GM21529 (cell line): ENCODE measurements around the gene MAPRE2.
"Not testable (repeated sequence)": the region's sequence is repeated elsewhere in the genome, so short reads cannot be mapped to it uniquely, and the experiment has no call there.

Experiments used
- ATAC-seq: cut with Tn5 transposase; IDR thresholded peaks from one replicate; pipeline ENCODE4 v1.9.1; 2021; ENCODE audit not compliant: unreplicated experiment

The MAPRE2 gene

DNA sequence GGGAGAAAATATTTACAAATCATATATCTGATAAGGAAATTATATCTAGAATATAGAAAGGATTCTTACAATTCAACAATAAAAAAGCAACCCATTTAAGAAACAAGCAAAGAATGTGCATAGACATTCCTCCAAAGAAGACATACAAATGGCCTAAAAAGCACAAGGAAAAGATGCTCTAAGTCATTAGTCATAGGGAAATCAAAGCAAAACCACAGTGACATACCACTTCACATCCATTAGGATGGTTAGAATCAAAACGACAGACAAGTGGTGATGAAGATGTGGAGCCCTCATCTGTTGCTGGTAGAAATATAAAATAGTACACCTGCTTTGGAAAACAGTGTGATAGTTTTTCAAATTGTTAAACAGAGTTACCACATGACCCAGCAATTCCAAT lies 48.2 kb downstream of the MAPRE2 start:
- no peak for ATAC-seq

DNA sequence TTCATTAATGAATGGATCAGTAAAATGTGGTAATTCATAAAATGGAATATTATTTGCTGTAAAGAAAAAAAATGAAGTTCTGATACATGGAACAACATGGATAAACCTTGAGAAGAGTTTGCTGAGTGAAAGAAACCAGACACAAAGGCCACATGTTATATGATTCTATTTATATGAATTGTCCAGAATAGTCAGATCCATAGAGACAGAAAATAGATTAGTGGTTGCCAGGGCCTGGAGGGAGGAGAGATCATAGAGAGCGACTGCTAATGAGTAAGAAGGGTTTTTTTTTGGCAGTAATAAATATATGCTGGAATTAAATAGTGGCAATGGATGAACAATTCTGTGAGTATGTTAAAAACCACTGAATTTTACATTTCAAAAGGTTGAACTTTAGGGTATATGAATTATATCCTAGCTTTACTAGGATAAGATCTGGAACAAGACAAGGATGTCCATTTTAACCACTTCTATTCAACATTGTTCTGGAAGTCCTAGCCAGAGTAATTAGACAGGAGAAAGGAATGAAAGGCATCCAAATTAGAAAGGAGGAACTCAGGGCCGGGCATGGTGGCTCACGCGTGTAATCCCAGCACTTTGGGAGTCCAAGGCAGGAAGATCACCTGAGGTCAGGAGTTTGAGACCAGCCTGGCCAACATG lies 48.8 kb downstream of the MAPRE2 start:
- ATAC-seq: no peak

- ATAC-seq: no peak
These were observed 50.6 kb downstream of the MAPRE2 start for GRCh38 chr18:35091841-35092240.

DNA sequence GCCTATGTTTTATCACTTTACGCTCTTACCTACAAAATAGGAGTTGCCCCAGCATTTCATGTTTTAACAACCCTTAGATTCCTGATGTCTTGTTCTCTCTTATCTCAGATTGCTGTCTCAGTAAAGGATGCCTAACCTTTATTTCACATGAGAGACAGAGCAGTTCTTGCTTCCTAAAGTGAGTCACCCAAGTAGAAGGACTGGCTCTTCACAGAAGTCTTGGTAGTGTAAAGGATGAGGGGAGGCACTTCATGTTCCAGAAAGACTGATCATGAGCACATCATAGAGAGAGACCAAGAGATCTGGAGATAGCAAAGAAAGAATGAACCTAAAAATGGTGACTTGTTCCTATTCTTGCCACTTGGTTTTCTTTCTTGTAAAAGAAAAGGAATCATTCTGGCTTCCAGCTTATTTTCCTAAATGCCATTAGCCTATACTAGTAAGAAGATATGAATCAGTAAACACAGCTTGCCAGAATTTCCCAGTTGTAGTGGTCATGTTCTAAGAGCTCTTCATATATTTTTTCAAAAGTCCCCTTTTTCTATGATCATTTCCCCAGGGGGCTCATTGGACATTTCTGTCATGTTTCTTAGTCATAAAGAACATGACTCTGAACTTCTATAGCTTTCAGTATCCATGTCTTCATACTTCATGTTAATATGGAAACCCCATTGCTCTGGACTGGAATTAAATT lies 54.9 kb downstream of the MAPRE2 start:
- peak; percentile 81 for ATAC-seq

DNA sequence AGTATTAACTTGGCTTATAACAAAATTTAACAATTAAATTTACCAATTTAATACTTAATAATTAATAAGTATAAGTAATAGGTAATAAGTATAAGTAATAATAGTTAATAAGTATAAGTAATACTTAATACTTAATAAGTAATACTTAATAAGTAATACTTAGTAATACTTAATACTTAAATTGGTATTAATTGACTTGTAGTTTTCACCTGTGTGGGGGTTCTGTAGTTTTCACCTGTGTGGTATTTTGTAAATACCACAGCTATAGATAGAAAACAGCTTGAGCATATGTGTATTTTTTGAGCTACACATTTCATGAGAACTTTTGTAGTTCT lies 55.4 kb downstream of the MAPRE2 start:
- ATAC-seq: no peak

GRCh38 chr18:35097195-35097594 lies 56.0 kb downstream of the MAPRE2 start:
- no peak for ATAC-seq

DNA sequence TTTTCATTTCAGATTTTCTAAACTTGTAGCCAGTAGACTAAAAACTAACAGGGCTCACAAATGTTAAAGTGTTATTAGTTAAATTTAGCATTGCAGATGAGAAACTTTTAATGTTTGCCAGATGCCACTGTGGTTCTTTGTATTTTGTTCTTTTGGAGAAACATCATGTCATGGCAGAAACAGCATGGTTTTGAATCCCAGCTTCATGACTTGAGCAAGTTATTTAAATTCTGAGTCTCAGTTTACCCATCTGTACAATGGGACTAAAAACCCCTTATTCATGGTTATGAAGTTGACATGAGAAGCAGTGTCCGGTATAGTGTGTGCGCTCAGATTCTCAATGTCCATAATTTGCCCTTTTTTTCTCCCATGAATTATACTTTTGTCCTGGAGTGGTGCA lies 56.5 kb downstream of the MAPRE2 start:
- no peak for ATAC-seq

GRCh38 chr18:35099911-35100310 lies 58.7 kb downstream of the MAPRE2 start:
- ATAC-seq: no peak

GRCh38 chr18:35104391-35105051 lies 63.3 kb downstream of the MAPRE2 start:
- ATAC-seq: no peak

DNA sequence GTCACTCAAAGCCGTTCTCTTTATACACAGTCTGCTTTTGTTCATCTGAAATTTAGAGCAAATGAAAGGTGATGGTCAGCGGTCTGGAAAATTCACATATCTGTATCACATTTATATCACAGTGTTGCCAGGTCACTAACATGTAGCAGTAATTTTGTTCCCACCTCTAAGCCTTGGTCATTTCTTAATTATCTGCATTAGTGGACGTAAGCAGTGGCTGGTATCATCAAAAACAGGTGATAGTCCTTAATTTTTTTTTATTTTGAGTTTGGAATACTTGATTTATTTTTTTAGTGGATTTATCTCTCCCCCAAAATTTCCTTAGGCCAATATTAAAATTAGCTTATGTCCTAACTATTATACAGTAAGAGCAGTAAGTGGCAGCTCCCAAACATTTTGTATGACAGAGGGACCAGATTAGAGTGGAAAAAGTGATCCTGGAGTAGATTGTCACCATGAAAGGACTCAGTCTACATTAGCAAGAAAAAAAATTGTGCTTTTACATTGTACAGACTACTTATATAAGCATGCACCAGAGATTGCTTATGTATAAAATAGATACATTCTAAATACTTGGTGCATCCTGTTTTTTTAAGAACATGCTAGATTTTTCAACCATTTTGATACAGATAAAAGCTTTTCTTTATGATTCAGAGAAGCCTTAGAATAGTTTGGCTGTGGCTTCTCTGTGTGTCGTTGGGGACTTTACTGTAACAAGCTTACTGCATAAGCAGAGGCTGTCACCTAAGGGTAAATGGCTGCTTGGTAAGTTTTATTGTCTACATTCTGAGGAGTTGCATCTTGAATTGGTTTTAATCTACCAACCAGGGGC lies 65.0 kb downstream of the MAPRE2 start:
- ATAC-seq: no peak

DNA sequence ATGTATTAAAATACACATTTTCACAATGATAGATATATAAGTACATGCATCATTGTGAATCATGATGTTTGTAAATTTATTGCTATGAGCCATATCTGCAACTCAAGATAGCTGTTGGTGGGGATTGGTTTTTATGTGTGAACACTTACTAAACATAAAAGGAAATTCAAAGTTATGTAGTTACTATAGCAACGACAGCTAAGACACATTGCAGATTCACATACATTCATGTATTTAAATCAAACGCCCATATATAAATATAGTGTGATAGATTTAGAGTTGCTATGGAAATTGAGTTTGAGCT lies 65.6 kb downstream of the MAPRE2 start:
- no peak for ATAC-seq

- no peak for ATAC-seq
These were observed 66.0 kb downstream of the MAPRE2 start for GRCh38 chr18:35107216-35107615.

DNA sequence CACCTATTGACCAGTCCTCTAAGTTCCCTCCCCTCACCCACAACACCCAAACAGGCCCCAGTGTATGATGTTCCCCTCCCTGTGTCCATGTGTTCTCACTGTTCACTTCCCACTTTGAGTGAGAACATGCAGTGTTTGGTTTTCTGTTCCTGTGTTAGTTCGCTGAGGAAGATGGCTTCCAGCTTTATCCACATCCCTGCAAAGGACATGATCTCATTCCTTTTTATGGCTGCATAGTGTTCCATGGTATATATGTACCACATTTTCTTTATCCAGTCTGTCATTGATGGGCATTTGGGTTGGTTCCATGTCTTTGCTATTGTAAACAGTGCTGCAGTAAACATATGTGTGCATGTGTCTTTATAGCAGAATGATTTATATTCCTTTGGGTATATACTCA lies 66.9 kb downstream of the MAPRE2 start:
- ATAC-seq: not testable (repeated sequence)

DNA sequence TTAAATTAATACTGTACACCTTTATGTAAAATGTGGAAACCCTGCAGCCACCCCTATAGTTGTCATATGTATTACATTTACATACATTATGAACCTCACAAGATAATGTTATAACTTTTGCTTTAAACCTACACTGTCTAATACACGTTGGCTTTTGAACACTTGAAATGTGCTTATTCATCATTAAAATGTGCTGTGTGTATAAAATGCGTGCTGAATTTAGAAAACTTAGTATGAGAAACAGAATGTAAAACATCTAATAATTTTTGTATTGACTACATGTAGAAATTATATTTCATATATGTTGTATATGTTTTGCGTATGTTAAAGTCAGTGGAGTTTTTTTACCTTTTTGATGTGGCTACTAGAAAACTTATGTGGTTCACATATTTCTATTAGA lies 68.8 kb downstream of the MAPRE2 start:
- no peak for ATAC-seq

DNA sequence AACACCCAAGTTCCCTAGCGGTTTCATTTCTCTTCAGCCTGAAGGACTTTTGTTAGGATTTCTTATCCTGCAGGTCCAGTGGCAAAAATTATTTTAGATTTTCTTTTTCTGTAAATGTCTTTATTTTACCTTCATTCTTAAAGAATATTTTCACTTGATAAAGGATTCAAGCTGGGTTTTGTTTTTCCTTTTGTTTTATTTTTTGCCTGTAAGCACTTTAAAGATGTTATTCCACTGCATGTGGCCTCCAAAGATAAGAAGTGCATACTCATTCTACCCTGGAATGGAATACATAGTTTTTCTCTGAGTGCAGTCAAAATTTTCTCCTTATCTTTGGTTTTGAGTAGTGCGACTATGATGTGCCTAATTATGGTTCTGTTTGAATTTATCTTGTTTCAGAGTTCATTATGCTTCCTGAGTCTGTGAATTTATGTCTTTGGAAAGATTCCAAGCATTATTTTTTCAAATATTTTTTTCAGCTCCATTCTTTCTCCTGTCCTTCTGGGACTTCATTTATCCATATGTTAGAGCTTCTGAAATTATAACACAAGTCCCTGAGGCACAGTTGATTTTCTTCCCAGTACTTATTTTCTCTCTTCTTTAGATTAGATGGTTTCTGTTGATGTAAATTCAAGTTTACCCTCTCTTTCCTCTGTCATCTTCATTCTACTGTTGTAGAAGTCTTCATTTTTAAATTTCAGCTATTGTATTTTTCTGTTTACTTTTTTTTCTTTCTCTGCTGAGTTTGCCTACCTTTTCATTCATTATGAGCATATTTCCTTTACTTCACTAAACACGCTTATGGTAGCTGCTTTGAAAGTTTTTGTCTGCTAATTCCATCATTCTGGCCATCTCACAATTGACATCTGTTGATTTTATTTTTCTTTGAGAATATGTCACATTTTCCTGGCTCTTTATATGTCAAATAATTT lies 69.6 kb downstream of the MAPRE2 start:
- ATAC-seq: no peak

- no peak for ATAC-seq
These were observed 71.5 kb downstream of the MAPRE2 start for GRCh38 chr18:35112696-35113095.

- ATAC-seq: no peak
These were observed 73.1 kb downstream of the MAPRE2 start for GRCh38 chr18:35114305-35114704.

GRCh38 chr18:35116784-35117318 lies 75.6 kb downstream of the MAPRE2 start:
- ATAC-seq: no peak

GRCh38 chr18:35117372-35117771 lies 76.2 kb downstream of the MAPRE2 start:
- no peak for ATAC-seq

DNA sequence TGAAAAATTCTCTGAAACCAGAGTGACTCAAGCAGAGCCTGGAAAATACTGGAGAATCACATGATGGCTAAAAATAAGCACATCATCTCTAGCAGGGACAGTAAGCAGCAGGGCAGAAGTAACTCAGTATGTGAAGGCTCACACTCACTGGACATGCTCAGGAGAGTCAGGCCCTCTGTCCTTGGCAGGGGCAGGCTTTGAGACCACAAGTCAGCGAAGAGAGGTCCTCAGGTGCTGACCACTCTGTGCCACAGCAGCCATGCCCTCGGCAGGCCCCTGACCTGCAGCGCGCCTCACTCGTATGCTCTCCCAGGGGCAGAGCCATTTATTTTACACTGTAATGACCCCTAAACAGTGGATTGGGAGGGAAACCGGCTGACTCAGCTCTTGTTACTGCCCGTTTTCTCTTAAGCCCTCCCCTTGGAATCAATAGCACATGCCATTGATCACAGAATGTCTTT lies 76.8 kb downstream of the MAPRE2 start:
- ATAC-seq: no peak
